K562 (cell line): ENCODE results near the gene PCBP3. TPM values are rescaled to one million over a fixed set of nuclear protein-coding genes. Genes with fewer than 3 reads are reported as not detected.

Experiments used
- HDGF ChIP-seq: fragments of 450-650 bp; IDR thresholded peaks from 2 replicates; pipeline ENCODE4 v1.6.1; 2016
- KDM4B ChIP-seq, 2 experiments: fragments of 450-650 bp in 1 of 2; sonication (generic) in 1 of 2; IDR thresholded peaks; 2 replicates each; pipeline ENCODE4 v1.6.1; 2016 to 2017; ENCODE audit warnings: borderline replicate concordance in 2 of 2, antibody characterized with exemption in 1 of 2, low read depth in 1 of 2, mild to moderate bottlenecking in 1 of 2
- TBL1XR1 ChIP-seq, 2 experiments: IDR thresholded peaks; 2 replicates each; pipeline ENCODE4 v1.6.1; 2012; ENCODE audit warnings: improper control_type of control experiment in 2 of 2, low read length in 2 of 2, mild to moderate bottlenecking in 1 of 2
- ZNF274 ChIP-seq: IDR thresholded peaks from 2 replicates; pipeline ENCODE4 v1.6.1; 2011; ENCODE audit warnings: low read depth, mild to moderate bottlenecking, low read length, moderate library complexity, borderline replicate concordance
- polyA plus RNA-seq, 8 experiments: library from polyadenylated mRNA; depleted of rRNA in 4 of 8; stranded (reverse) in 5 of 8; unstranded in 3 of 8; fragments of >200 nt; fragmentation: Nextera tagmentation in 2 of 8; fragmentation: Illumina TruSeq in 1 of 8; extraction: Ambion mirVana in 2 of 8; extraction: Trizol in 1 of 8; gene quantifications; 2 replicates each; pipeline versions ENCODE4 v1.2.1 to v1.2.3, GENCODE V29; 2011 to 2014; ENCODE audit warnings: inconsistent platforms in 1 of 8, missing spikeins in 1 of 8
- total RNA-seq, 7 experiments: library from RNA; depleted of rRNA in 6 of 7; stranded (reverse); fragments of >200 nt in 6 of 7; fragmentation: Illumina TruSeq in 2 of 7; extraction: Trizol in 2 of 7; gene quantifications; 2 replicates each; pipeline versions ENCODE4 v1.2.1 to v1.2.3, GENCODE V29; 2011 to 2021; ENCODE audit warnings: low replicate concordance in 1 of 7
- TF ChIP-seq, protein P1 (sequence below): fragments of 450-650 bp; IDR thresholded peaks from 2 replicates; pipeline ENCODE4 v1.6.1; 2016; ENCODE audit warnings: mild to moderate bottlenecking, moderate library complexity
- TF ChIP-seq, protein P2 (sequence below): fragments of 450-650 bp; conservative IDR thresholded peaks from 2 replicates; pipeline ENCODE4 v1.6.1; 2016; ENCODE audit warnings: missing genetic modification characterization, low read depth, mild to moderate bottlenecking, missing compliant biosample characterization, moderate library complexity

PCBP3 gene
- total and polyA plus RNA-seq, 9 of the 15 experiments (the other 6 are each of a cell fraction or from before 2014, with no cell fraction given) = 0.18 TPM; not detected in 8

DNA sequence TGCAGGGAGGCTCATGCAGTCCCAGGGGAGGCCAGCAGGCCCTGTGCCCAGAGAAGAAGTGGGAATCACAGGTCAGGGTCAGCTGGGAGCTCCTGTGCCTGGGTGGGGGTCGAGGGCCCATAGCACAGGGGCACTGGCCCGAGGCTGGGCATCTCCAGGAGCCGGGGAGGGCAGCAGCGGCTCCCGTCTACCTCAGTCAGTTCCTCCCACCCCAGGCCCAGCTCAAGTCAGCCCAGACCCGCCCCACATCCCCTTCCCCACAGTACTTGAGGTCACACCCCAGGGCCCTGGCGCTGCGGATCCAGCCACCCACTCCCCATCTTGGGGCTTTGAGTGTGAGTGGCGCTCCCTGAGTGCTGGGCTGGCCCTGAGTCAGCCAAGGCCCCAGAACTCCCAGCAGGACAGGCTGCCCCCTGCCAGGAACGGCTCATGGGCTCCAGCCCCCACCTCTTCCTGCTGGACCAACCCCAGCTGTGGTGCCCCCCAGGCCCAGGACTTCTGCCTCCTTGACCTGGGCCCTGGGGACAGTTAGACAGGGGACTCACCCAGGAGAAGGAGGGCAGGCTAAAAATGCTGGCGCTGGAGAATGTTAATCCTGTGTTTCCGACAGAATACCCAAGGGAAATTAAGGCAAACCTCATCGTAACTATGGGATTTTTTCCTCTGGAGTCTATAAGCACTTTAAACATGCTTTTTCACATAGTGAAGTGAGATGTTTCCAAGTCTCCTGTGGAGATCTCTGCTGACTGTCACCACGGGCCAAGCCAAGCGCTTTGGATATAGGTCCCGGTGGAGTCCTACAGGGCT, 269.3 kb downstream of the PCBP3 start (continued):
- TF ChIP-seq, protein P1, sequence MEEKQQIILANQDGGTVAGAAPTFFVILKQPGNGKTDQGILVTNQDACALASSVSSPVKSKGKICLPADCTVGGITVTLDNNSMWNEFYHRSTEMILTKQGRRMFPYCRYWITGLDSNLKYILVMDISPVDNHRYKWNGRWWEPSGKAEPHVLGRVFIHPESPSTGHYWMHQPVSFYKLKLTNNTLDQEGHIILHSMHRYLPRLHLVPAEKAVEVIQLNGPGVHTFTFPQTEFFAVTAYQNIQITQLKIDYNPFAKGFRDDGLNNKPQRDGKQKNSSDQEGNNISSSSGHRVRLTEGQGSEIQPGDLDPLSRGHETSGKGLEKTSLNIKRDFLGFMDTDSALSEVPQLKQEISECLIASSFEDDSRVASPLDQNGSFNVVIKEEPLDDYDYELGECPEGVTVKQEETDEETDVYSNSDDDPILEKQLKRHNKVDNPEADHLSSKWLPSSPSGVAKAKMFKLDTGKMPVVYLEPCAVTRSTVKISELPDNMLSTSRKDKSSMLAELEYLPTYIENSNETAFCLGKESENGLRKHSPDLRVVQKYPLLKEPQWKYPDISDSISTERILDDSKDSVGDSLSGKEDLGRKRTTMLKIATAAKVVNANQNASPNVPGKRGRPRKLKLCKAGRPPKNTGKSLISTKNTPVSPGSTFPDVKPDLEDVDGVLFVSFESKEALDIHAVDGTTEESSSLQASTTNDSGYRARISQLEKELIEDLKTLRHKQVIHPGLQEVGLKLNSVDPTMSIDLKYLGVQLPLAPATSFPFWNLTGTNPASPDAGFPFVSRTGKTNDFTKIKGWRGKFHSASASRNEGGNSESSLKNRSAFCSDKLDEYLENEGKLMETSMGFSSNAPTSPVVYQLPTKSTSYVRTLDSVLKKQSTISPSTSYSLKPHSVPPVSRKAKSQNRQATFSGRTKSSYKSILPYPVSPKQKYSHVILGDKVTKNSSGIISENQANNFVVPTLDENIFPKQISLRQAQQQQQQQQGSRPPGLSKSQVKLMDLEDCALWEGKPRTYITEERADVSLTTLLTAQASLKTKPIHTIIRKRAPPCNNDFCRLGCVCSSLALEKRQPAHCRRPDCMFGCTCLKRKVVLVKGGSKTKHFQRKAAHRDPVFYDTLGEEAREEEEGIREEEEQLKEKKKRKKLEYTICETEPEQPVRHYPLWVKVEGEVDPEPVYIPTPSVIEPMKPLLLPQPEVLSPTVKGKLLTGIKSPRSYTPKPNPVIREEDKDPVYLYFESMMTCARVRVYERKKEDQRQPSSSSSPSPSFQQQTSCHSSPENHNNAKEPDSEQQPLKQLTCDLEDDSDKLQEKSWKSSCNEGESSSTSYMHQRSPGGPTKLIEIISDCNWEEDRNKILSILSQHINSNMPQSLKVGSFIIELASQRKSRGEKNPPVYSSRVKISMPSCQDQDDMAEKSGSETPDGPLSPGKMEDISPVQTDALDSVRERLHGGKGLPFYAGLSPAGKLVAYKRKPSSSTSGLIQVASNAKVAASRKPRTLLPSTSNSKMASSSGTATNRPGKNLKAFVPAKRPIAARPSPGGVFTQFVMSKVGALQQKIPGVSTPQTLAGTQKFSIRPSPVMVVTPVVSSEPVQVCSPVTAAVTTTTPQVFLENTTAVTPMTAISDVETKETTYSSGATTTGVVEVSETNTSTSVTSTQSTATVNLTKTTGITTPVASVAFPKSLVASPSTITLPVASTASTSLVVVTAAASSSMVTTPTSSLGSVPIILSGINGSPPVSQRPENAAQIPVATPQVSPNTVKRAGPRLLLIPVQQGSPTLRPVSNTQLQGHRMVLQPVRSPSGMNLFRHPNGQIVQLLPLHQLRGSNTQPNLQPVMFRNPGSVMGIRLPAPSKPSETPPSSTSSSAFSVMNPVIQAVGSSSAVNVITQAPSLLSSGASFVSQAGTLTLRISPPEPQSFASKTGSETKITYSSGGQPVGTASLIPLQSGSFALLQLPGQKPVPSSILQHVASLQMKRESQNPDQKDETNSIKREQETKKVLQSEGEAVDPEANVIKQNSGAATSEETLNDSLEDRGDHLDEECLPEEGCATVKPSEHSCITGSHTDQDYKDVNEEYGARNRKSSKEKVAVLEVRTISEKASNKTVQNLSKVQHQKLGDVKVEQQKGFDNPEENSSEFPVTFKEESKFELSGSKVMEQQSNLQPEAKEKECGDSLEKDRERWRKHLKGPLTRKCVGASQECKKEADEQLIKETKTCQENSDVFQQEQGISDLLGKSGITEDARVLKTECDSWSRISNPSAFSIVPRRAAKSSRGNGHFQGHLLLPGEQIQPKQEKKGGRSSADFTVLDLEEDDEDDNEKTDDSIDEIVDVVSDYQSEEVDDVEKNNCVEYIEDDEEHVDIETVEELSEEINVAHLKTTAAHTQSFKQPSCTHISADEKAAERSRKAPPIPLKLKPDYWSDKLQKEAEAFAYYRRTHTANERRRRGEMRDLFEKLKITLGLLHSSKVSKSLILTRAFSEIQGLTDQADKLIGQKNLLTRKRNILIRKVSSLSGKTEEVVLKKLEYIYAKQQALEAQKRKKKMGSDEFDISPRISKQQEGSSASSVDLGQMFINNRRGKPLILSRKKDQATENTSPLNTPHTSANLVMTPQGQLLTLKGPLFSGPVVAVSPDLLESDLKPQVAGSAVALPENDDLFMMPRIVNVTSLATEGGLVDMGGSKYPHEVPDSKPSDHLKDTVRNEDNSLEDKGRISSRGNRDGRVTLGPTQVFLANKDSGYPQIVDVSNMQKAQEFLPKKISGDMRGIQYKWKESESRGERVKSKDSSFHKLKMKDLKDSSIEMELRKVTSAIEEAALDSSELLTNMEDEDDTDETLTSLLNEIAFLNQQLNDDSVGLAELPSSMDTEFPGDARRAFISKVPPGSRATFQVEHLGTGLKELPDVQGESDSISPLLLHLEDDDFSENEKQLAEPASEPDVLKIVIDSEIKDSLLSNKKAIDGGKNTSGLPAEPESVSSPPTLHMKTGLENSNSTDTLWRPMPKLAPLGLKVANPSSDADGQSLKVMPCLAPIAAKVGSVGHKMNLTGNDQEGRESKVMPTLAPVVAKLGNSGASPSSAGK = no peak
- TF ChIP-seq HDGF = no peak
- TF ChIP-seq ZNF274 = no peak
- TF ChIP-seq TBL1XR1 (IDR thresholded peaks at IDR 0.05; ENCODE audit: low read length in 2 of 2) = no peak
- TF ChIP-seq, protein P2, sequence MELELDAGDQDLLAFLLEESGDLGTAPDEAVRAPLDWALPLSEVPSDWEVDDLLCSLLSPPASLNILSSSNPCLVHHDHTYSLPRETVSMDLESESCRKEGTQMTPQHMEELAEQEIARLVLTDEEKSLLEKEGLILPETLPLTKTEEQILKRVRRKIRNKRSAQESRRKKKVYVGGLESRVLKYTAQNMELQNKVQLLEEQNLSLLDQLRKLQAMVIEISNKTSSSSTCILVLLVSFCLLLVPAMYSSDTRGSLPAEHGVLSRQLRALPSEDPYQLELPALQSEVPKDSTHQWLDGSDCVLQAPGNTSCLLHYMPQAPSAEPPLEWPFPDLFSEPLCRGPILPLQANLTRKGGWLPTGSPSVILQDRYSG (tag) = no peak
- no peak for TF ChIP-seq KDM4B (IDR thresholded peaks at IDR 0.05; ENCODE audit: borderline replicate concordance in 2 of 2, low read depth in 1 of 2)
